ENCODE data around the gene ACCSL. TPM values are rescaled to one million over a fixed set of nuclear protein-coding genes. Genes with fewer than 3 reads are reported as not detected.

The ACCSL gene
- total RNA-seq, 1 experiment from 2014 or later, result not detected

GRCh38 chr11:44032299-44033085 lies 15.3 kb upstream of the ACCSL start:
- H3K4me3 ChIP-seq, result no peak overlapping the region
- CTCF ChIA-PET, result no interaction called here
- H3K27ac ChIP-seq, result no peak overlapping the region
- H3K9me3 ChIP-seq (ENCODE audit: insufficient read depth, low read depth), result no peaks in the 10 kb centered on the region
- no peak overlapping the region for H3K4me2 ChIP-seq
- no peaks in the 10 kb centered on the region for H3F3A ChIP-seq (ENCODE audit: insufficient read depth, low read depth)
- no peak overlapping the region for H2AFZ ChIP-seq
- DNase-seq, result no peak
- H3K27me3 ChIP-seq (ENCODE audit: insufficient read depth, low read depth), result peaks cover 45% of the 10 kb centered on the region
- TF ChIP-seq CTCF (conservative IDR thresholded peaks at IDR 0.05) (no peak), EZH2 (IDR thresholded peaks at IDR 0.05; ENCODE audit: low read depth) (no peak)
- intact Hi-C loops (cut with micrococcal nuclease; ENCODE audit: unreplicated experiment), result no loop called here
- POLR2A ChIA-PET (ENCODE audit: unreplicated experiment), result no interaction called here
- no peaks in the 10 kb centered on the region for H3K36me3 ChIP-seq (ENCODE audit: low read depth)
- no peaks in the 10 kb centered on the region for H3K79me2 ChIP-seq (ENCODE audit: low read depth)
- no peaks in the 10 kb centered on the region for H3K9me2 ChIP-seq (ENCODE audit: insufficient read depth)
- H4K20me1 ChIP-seq (ENCODE audit: insufficient read depth), result no peaks in the 10 kb centered on the region
- H3K4me1 ChIP-seq (replicated peaks; ENCODE audit: insufficient read depth), result no peaks in the 10 kb centered on the region
- BruUV-seq (replicated peaks), result no TSS peak

- Histone ChIP-seq H3K4me2 (no peak overlapping the region), H3K9me3 (ENCODE audit: insufficient read depth, low read depth) (no peaks in the 10 kb centered on the region), H3K27ac (no peak overlapping the region), H3K79me2 (ENCODE audit: low read depth) (no peaks in the 10 kb centered on the region), H3K4me1 (replicated peaks; ENCODE audit: insufficient read depth) (no peaks in the 10 kb centered on the region), H3K36me3 (ENCODE audit: low read depth) (no peaks in the 10 kb centered on the region), H3K27me3 (ENCODE audit: insufficient read depth, low read depth) (peaks cover 50% of the 10 kb centered on the region), H2AFZ (no peak overlapping the region), H3F3A (ENCODE audit: insufficient read depth, low read depth) (no peaks in the 10 kb centered on the region), H4K20me1 (ENCODE audit: insufficient read depth) (no peaks in the 10 kb centered on the region), H3K4me3 (no peak overlapping the region), H3K9me2 (ENCODE audit: insufficient read depth) (no peaks in the 10 kb centered on the region)
- TF ChIP-seq CTCF (conservative IDR thresholded peaks at IDR 0.05) (no peak), EZH2 (IDR thresholded peaks at IDR 0.05; ENCODE audit: low read depth) (no peak)
- ChIA-PET CTCF (no interaction called here), POLR2A (ENCODE audit: unreplicated experiment) (no interaction called here)
- BruUV-seq (replicated peaks), result no TSS peak
- intact Hi-C loops (cut with micrococcal nuclease; ENCODE audit: unreplicated experiment), result no loop called here
- DNase-seq, result no peak
These were observed 14.3 kb upstream of the ACCSL start for GRCh38 chr11:44033411-44033850.

GRCh38 chr11:44033856-44034255 lies 13.9 kb upstream of the ACCSL start:
- ChIA-PET POLR2A (ENCODE audit: unreplicated experiment) (no interaction called here), CTCF (no interaction called here)
- H3K4me3 ChIP-seq, result no peak overlapping the region
- H3K79me2 ChIP-seq (ENCODE audit: low read depth), result no peaks in the 10 kb centered on the region
- no peak for TF ChIP-seq EZH2 (IDR thresholded peaks at IDR 0.05; ENCODE audit: low read depth)
- TF ChIP-seq CTCF (conservative IDR thresholded peaks at IDR 0.05), result no peak
- no peak overlapping the region for H3K4me2 ChIP-seq
- no peak for DNase-seq
- no peaks in the 10 kb centered on the region for H3F3A ChIP-seq (ENCODE audit: insufficient read depth, low read depth)
- H3K36me3 ChIP-seq (ENCODE audit: low read depth), result no peaks in the 10 kb centered on the region
- intact Hi-C loops (cut with micrococcal nuclease; ENCODE audit: unreplicated experiment), result no loop called here
- no peaks in the 10 kb centered on the region for H3K9me3 ChIP-seq (ENCODE audit: insufficient read depth, low read depth)
- peaks cover 54% of the 10 kb centered on the region for H3K27me3 ChIP-seq (ENCODE audit: insufficient read depth, low read depth)
- no peaks in the 10 kb centered on the region for H3K4me1 ChIP-seq (replicated peaks; ENCODE audit: insufficient read depth)
- H2AFZ ChIP-seq, result no peak overlapping the region
- no TSS peak for BruUV-seq (replicated peaks)
- H4K20me1 ChIP-seq (ENCODE audit: insufficient read depth), result no peaks in the 10 kb centered on the region
- H3K27ac ChIP-seq, result no peak overlapping the region
- no peaks in the 10 kb centered on the region for H3K9me2 ChIP-seq (ENCODE audit: insufficient read depth)

Measured in PC-9 (cell line).